IMR-90 (cell line): ENCODE measurements around the gene ZNRF3. TPM values are rescaled to one million over a fixed set of nuclear protein-coding genes. Genes with fewer than 3 reads are reported as not detected.

Experiments
- ATAC-seq: fragments of 200-7000 bp; cut with Tn5 transposase; 2 replicates; pipeline ENCODE4 v1.9.1; 2020; ENCODE audit warnings: low read depth, mild to moderate bottlenecking, moderate library complexity
- BruUV-seq: library from RNA; stranded (reverse); fragments of 400-500 nt; replicated peaks from 2 replicates; lab custom pipeline; 2021; lab: Mats Ljungman, UMichigan
- CTCF ChIA-PET: fragments of 300-600 bp; formaldehyde crosslinking; extraction: SDS; loops from one replicate; lab custom pipeline; 2021; ENCODE audit warnings: antibody characterized with exemption; lab: Yijun Ruan, JAX
- POLR2A ChIA-PET: fragments of 300-600 bp; sonication (Branson Sonifier 250); formaldehyde crosslinking; loops from one replicate; lab custom pipeline; 2022; ENCODE audit warnings: antibody characterized with exemption; ENCODE audit not compliant: unreplicated experiment; lab: Charles Lee
- DNase-seq: peaks from one replicate; pipeline ENCODE4 v3.0.0; 2013
- H2AFZ ChIP-seq: replicated peaks from 2 replicates; pipeline ENCODE3; 2013; ENCODE audit warnings: low read length, mild to moderate bottlenecking; ENCODE audit not compliant: poor library complexity
- H2AK5ac ChIP-seq: 2 replicates; pipeline ENCODE4 v1.6.1; 2013; ENCODE audit warnings: low read depth, low read length, inconsistent platforms
- H2AK9ac ChIP-seq: replicated peaks from 2 replicates; pipeline ENCODE3; 2013; ENCODE audit warnings: mild to moderate bottlenecking, low read depth, low read length, moderate library complexity; ENCODE audit not compliant: poor library complexity
- H2BK120ac ChIP-seq: 2 replicates; pipeline ENCODE4 v1.6.1; 2013; ENCODE audit warnings: low read depth, low read length, inconsistent platforms
- H2BK15ac ChIP-seq: 3 replicates; pipeline ENCODE4 v1.6.1; 2013; ENCODE audit warnings: low read depth, low read length, inconsistent platforms
- H2BK20ac ChIP-seq: 2 replicates; pipeline ENCODE4 v1.6.1; 2013; ENCODE audit warnings: low read depth, mild to moderate bottlenecking, inconsistent platforms, low read length, moderate library complexity
- H2BK5ac ChIP-seq: 2 replicates; pipeline ENCODE4 v1.6.1; 2013; ENCODE audit warnings: mild to moderate bottlenecking, low read depth, low read length, inconsistent platforms; ENCODE audit not compliant: poor library complexity, severe bottlenecking
- H3K14ac ChIP-seq: replicated peaks from 2 replicates; pipeline ENCODE4 v1.6.1; 2013; ENCODE audit warnings: low read depth, low read length, inconsistent platforms
- H3K18ac ChIP-seq: 2 replicates; pipeline ENCODE4 v1.6.1; 2013; ENCODE audit warnings: low read depth, low read length, control low read depth
- H3K23ac ChIP-seq: 2 replicates; pipeline ENCODE4 v1.6.1; 2013; ENCODE audit warnings: low read depth, low read length, inconsistent platforms
- H3K27ac ChIP-seq: 2 replicates; pipeline ENCODE4 v1.5.1; 2013; ENCODE audit warnings: mild to moderate bottlenecking, control low read depth, low read length; ENCODE audit not compliant: insufficient read depth
- H3K27me3 ChIP-seq: 2 replicates; pipeline ENCODE4 v1.6.1; 2013; ENCODE audit warnings: low read length; ENCODE audit not compliant: control insufficient read depth, insufficient read depth
- H3K36me3 ChIP-seq: 2 replicates; pipeline ENCODE4 v1.6.1; 2013; ENCODE audit warnings: low read length, mixed read lengths; ENCODE audit not compliant: control insufficient read depth, insufficient read depth
- H3K4ac ChIP-seq: 2 replicates; pipeline ENCODE4 v1.6.1; 2013; ENCODE audit warnings: low read depth, low read length, inconsistent platforms
- H3K4me1 ChIP-seq: 2 replicates; pipeline ENCODE4 v1.6.1; 2013; ENCODE audit warnings: low read length, mixed read lengths; ENCODE audit not compliant: control insufficient read depth, insufficient read depth
- H3K4me2 ChIP-seq: 2 replicates; pipeline ENCODE4 v1.6.1; 2013; ENCODE audit warnings: low read depth, mild to moderate bottlenecking, control low read depth, low read length, moderate library complexity
- H3K4me3 ChIP-seq: 2 replicates; pipeline ENCODE4 v1.5.1; 2013; ENCODE audit warnings: low read depth, mild to moderate bottlenecking, control low read depth, low read length, moderate library complexity; ENCODE audit not compliant: insufficient read depth
- H3K56ac ChIP-seq: 2 replicates; pipeline ENCODE4 v1.6.1; 2013; ENCODE audit warnings: low read length, inconsistent platforms; ENCODE audit not compliant: insufficient read depth; ENCODE audit errors: extremely low read depth
- H3K79me1 ChIP-seq, 2 experiments: 2 replicates each; pipeline ENCODE4 v1.6.1; 2013; ENCODE audit warnings: low read length in 2 of 2, inconsistent platforms in 1 of 2, low read depth in 1 of 2
- H3K9ac ChIP-seq: 2 replicates; pipeline ENCODE4 v1.6.1; 2013; ENCODE audit warnings: low read depth, low read length, control low read depth
- H3K9me1 ChIP-seq: 2 replicates; pipeline ENCODE4 v1.6.1; 2013; ENCODE audit warnings: low read length, inconsistent platforms; ENCODE audit not compliant: insufficient read depth
- H3K9me3 ChIP-seq: 2 replicates; pipeline ENCODE4 v1.6.1; 2013; ENCODE audit warnings: low read length; ENCODE audit not compliant: control insufficient read depth, insufficient read depth
- H4K20me1 ChIP-seq: 2 replicates; pipeline ENCODE4 v1.6.1; 2013; ENCODE audit warnings: low read length, inconsistent platforms; ENCODE audit not compliant: insufficient read depth
- H4K5ac ChIP-seq: 2 replicates; pipeline ENCODE4 v1.6.1; 2013; ENCODE audit warnings: mild to moderate bottlenecking, low read depth, low read length, control low read depth
- H4K8ac ChIP-seq, 2 experiments: 2 replicates each; pipeline ENCODE4 v1.6.1; 2013; ENCODE audit warnings: low read depth in 2 of 2, low read length in 2 of 2, control low read depth in 1 of 2, inconsistent platforms in 1 of 2
- H4K91ac ChIP-seq: 2 replicates; pipeline ENCODE4 v1.6.1; 2013; ENCODE audit warnings: low read depth, low read length, inconsistent platforms; ENCODE audit not compliant: insufficient read depth
- BHLHE40 ChIP-seq: fragments of 150-350 bp; IDR thresholded peaks from 2 replicates; pipeline ENCODE4 v1.6.1; 2016; ENCODE audit warnings: mild to moderate bottlenecking, low read depth, low read length
- CEBPB ChIP-seq: IDR thresholded peaks from 2 replicates; pipeline ENCODE4 v1.6.1; 2012; ENCODE audit warnings: low read depth, low read length, improper control_type of control experiment
- FOS ChIP-seq: fragments of 150-350 bp; IDR thresholded peaks from 2 replicates; pipeline ENCODE4 v1.6.1; 2016; ENCODE audit warnings: low read depth, low read length
- MAFK ChIP-seq: IDR thresholded peaks from 2 replicates; pipeline ENCODE4 v1.6.1; 2012; ENCODE audit warnings: low read depth, low read length, improper control_type of control experiment
- MAZ ChIP-seq: IDR thresholded peaks from 2 replicates; pipeline ENCODE4 v1.6.1; 2012; ENCODE audit warnings: low read depth, mild to moderate bottlenecking, low read length, improper control_type of control experiment, moderate library complexity, borderline replicate concordance
- MXI1 ChIP-seq: IDR thresholded peaks from 2 replicates; pipeline ENCODE4 v1.6.1; 2012; ENCODE audit warnings: low read depth, mild to moderate bottlenecking, low read length, moderate library complexity, borderline replicate concordance
- NFE2L2 ChIP-seq: fragments of 150-350 bp; IDR thresholded peaks from 2 replicates; pipeline ENCODE4 v1.6.1; 2016; ENCODE audit warnings: low read depth, mild to moderate bottlenecking, low read length
- POLR2A ChIP-seq: IDR thresholded peaks from 2 replicates; pipeline ENCODE4 v1.6.1; 2012; ENCODE audit warnings: mild to moderate bottlenecking, low read depth, low read length
- RCOR1 ChIP-seq: IDR thresholded peaks from 2 replicates; pipeline ENCODE4 v1.6.1; 2012; ENCODE audit warnings: mild to moderate bottlenecking, low read length, improper control_type of control experiment; ENCODE audit not compliant: insufficient replicate concordance
- RFX5 ChIP-seq: IDR thresholded peaks from 2 replicates; pipeline ENCODE4 v1.8.0; 2012; ENCODE audit warnings: low read depth, mild to moderate bottlenecking, low read length, moderate library complexity
- SMC3 ChIP-seq: fragments of 150-350 bp; IDR thresholded peaks from 2 replicates; pipeline ENCODE4 v1.6.1; 2016; ENCODE audit warnings: low read depth, mild to moderate bottlenecking, antibody characterized with exemption, low read length, moderate library complexity
- WGBS, 2 experiments: methylation state at CpG; one replicate each; pipeline versions ENCODE4 v1.1.5 to v1.1.7; 2013; ENCODE audit warnings: missing lambda C conversion rate in 2 of 2; ENCODE audit not compliant: insufficient read length in 1 of 2; ENCODE audit errors: extremely low coverage in 2 of 2; 5-methylcytosine and 5-hydroxymethylcytosine counted together
- dilution Hi-C: fragments of 300-500 bp; cut with HindIII; formaldehyde crosslinking; loops from one replicate; pipeline ENCODE4 v1.14.3; 2018; ENCODE audit warnings: low sequenced_read_pairs; ENCODE audit not compliant: unreplicated experiment
- in situ Hi-C: fragments of 300-500 bp; cut with MboI; formaldehyde crosslinking; loops from 3 replicates; pipeline ENCODE4 v1.14.3; 2019; ENCODE audit warnings: low sequenced_read_pairs, inconsistent platforms, mixed read lengths
- intact Hi-C: fragments of 100-400 bp; cut with micrococcal nuclease; formaldehyde crosslinking; loops from 2 replicates; pipeline ENCODE4 v1.10.0; 2022
- polyA plus RNA-seq, 3 experiments: library from polyadenylated mRNA; depleted of rRNA; stranded (reverse); fragments of >200 nt; gene quantifications; 2 replicates each; pipeline ENCODE4 v1.2.3, GENCODE V29; 2012; ENCODE audit warnings: low replicate concordance in 1 of 3
- total RNA-seq: library from RNA; depleted of rRNA; stranded (reverse); fragments of >200 nt; gene quantifications from 2 replicates; pipeline ENCODE4 v1.2.3, GENCODE V29; 2012
- TF ChIP-seq, protein P1 (sequence below): fragments of 150-350 bp; IDR thresholded peaks from 2 replicates; pipeline ENCODE4 v1.6.1; 2017; ENCODE audit warnings: mild to moderate bottlenecking, antibody characterized with exemption, low read length, low read depth
- TF ChIP-seq, protein P2 (sequence below): fragments of 150-350 bp; IDR thresholded peaks from 2 replicates; pipeline ENCODE4 v1.6.1; 2016; ENCODE audit warnings: low read depth, mild to moderate bottlenecking, low read length, moderate library complexity, borderline replicate concordance

The ZNRF3 gene
- total and polyA plus RNA-seq, 2 of the 4 experiments (the other 2 are of a cell fraction), result 1.4 to 2.4 TPM

DNA sequence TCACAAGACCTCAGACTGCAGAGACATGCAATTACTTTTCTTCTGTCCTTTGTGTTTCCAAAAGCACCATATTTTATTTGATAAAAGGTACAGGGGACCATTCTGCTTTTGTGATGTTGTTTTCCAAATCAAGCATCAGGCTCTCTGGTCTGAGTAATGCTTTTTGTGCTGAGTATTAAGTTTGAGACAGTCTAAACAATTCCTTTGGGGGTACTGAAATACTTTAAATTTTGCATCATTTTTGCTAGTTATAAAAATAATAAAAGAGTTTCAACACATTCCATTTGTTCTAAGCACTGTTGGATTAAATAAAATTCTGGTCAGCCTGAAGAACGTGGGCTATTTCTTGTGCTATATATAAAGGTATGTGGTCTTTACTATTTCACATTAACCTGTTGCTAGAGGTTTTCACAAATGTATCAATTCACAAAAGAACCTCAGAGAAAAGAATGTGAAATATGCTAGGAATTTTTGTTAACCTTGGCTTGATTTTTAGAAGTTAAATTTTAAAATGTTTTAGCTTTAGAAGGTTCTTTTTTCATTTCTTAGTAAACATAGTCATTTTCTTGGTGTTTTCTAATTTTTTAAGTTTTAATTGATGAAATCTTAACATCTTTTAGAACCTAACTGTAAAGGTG is 116.7 kb downstream of the ZNRF3 start:
- H3K9me3 ChIP-seq, result no peaks in the 10 kb centered on the region
- no peak overlapping the region for H2AK9ac ChIP-seq
- H2AFZ ChIP-seq, result no peak overlapping the region
- no peak overlapping the region for H3K4me3 ChIP-seq
- H3K27me3 ChIP-seq, result no peaks in the 10 kb centered on the region
- H3K23ac ChIP-seq, result no peak overlapping the region
- H2BK120ac ChIP-seq, result no peak overlapping the region
- dilution Hi-C loops, result no loop called here
- DNase-seq, result no peak
- peaks cover 2% of the 10 kb centered on the region; the same call in 1 of the 2 replicates for H3K4me1 ChIP-seq
- in situ Hi-C loops, result no loop called here
- no peak overlapping the region for H2BK5ac ChIP-seq
- H2BK15ac ChIP-seq, result no peak overlapping the region
- TF ChIP-seq SMC3 (no peak), MAZ (no peak), CEBPB (no peak), RCOR1 (no peak), BHLHE40 (no peak), FOS (no peak), MAFK (no peak), MXI1 (no peak), POLR2A (no peak), RFX5 (no peak), NFE2L2 (no peak)
- TF ChIP-seq, protein P1, sequence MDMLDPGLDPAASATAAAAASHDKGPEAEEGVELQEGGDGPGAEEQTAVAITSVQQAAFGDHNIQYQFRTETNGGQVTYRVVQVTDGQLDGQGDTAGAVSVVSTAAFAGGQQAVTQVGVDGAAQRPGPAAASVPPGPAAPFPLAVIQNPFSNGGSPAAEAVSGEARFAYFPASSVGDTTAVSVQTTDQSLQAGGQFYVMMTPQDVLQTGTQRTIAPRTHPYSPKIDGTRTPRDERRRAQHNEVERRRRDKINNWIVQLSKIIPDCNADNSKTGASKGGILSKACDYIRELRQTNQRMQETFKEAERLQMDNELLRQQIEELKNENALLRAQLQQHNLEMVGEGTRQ, result no peak
- TF ChIP-seq, protein P2, sequence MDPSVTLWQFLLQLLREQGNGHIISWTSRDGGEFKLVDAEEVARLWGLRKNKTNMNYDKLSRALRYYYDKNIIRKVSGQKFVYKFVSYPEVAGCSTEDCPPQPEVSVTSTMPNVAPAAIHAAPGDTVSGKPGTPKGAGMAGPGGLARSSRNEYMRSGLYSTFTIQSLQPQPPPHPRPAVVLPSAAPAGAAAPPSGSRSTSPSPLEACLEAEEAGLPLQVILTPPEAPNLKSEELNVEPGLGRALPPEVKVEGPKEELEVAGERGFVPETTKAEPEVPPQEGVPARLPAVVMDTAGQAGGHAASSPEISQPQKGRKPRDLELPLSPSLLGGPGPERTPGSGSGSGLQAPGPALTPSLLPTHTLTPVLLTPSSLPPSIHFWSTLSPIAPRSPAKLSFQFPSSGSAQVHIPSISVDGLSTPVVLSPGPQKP, result no peak
- ChIA-PET CTCF (interaction anchor here (0.7 kb wide), 1 partner anchor 41 kb away, joined by 3 read pairs; no protein-coding TSS in a partner anchor), POLR2A (no interaction called here)
- intact Hi-C loops, result no loop called here
- no peak overlapping the region for H4K91ac ChIP-seq
- no peak overlapping the region for H3K18ac ChIP-seq
- WGBS, 2 experiments, result no CpG with 5 or more reads among the region's 1 CpG
- BruUV-seq, result no TSS peak
- H3K56ac ChIP-seq, result no peak overlapping the region
- peak; percentile 44 for ATAC-seq
- no peaks in the 10 kb centered on the region for H4K20me1 ChIP-seq
- no peak overlapping the region for H4K5ac ChIP-seq
- H3K9me1 ChIP-seq, result no peaks in the 10 kb centered on the region; the same call in 1 of the 2 replicates
- no peak overlapping the region for H3K27ac ChIP-seq
- H2AK5ac ChIP-seq, result no peak overlapping the region
- H3K14ac ChIP-seq, result no peak overlapping the region
- no peak overlapping the region for H3K4ac ChIP-seq
- H2BK20ac ChIP-seq, result no peak overlapping the region
- no peaks in the 10 kb centered on the region for H3K36me3 ChIP-seq
- no peak overlapping the region for H3K9ac ChIP-seq
- no peak overlapping the region for H3K4me2 ChIP-seq
- no peaks in the 10 kb centered on the region; a peak in 1 of 4 replicates for H3K79me1 ChIP-seq
- no peak overlapping the region for H4K8ac ChIP-seq
